Type B pancreatic cell (in vitro differentiated cells): ENCODE data around the gene TENT4A. TPM values are rescaled to one million over a fixed set of nuclear protein-coding genes. Genes with fewer than 3 reads are reported as not detected.
A peak's percentile ranks its signal among the peaks of the same experiment; 100 is the strongest.

Experiments used
- DNase-seq: peaks from one replicate; pipeline ENCODE4 v3.0.0; 2021; ENCODE audit warnings: mixed read lengths; ENCODE audit not compliant: unreplicated experiment; ENCODE audit errors: extremely low spot score
- H3K27ac Mint-ChIP-seq: 2 replicates; pipeline ENCODE4 v1.8.0; 2021; ENCODE audit warnings: mild to moderate bottlenecking, mixed read lengths
- H3K27me3 Mint-ChIP-seq: 2 replicates; pipeline ENCODE4 v1.8.0; 2021; ENCODE audit warnings: mixed read lengths
- H3K36me3 Mint-ChIP-seq: 2 replicates; pipeline ENCODE4 v1.8.0; 2021; ENCODE audit warnings: mixed read lengths
- H3K4me1 Mint-ChIP-seq: one replicate; pipeline ENCODE4 v1.8.0; 2021; ENCODE audit warnings: mixed read lengths; ENCODE audit not compliant: unreplicated experiment
- H3K4me3 Mint-ChIP-seq: 2 replicates; pipeline ENCODE4 v1.8.0; 2021; ENCODE audit warnings: mild to moderate bottlenecking, mixed read lengths
- H3K9me3 Mint-ChIP-seq: 2 replicates; pipeline ENCODE4 v1.8.0; 2021; ENCODE audit warnings: mixed read lengths
- CTCF ChIP-seq: fragments of 200-600 bp; sonication (generic); conservative IDR thresholded peaks from 2 replicates; pipeline ENCODE4 v1.5.0; 2021; ENCODE audit warnings: antibody characterized with exemption, mild to moderate bottlenecking
- total RNA-seq: library from RNA; stranded (reverse); gene quantifications from 2 replicates; pipeline ENCODE4 v1.2.1, GENCODE V29; 2021; ENCODE audit warnings: low replicate concordance

TENT4A gene
- total RNA-seq, 1 donor from 2014 or later = 34.1 TPM

DNA sequence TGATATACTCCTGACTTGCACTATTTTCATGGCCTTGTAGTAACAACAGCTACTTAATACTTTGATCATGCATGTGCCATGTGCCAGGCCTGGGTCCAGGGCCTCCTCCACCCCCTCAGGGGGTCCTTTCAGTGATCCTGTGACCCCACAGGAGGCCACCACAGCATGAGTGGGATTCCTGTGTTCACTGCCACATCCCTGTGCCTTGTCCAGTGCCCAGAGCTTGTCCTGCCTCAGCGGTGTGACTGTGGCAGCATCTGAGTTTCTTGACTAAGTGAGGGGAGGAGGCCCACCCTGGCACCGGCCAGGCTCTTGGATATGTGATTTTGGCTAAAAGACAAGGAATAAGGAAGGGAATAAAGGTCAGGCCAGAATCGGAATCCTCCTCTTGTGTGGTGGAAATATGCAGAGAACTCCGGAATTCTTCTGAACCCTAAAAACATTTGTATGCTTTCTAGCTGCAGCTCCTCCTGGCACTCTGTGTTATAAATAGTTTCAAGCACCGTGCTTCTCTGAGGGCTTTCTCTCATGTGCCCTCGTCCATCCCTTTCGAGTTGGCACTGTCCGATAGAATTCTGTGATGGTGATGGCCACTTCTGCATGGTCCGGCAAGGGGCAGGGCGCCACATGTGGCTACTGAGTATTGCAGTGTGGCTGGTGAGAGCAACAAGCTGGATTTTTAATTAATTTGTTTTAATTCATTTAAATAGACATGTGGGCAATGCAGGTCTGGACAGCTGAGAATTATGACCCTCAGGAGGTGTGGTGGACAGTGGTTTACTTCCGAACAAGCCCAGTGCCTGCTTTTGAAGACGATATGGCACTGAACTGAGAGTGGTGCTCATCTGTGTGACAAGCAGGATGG lies 31.8 kb downstream of the TENT4A start:
- H3K4me1 Mint-ChIP-seq = peaks cover 4% of the 10 kb centered on the region
- peak; percentile 27 for DNase-seq
- no peak for TF ChIP-seq CTCF
- H3K27ac Mint-ChIP-seq = no peak overlapping the region
- no peak overlapping the region for H3K4me3 Mint-ChIP-seq
- H3K27me3 Mint-ChIP-seq = no peaks in the 10 kb centered on the region
- H3K36me3 Mint-ChIP-seq = peaks cover 22% of the 10 kb centered on the region
- H3K9me3 Mint-ChIP-seq = no peaks in the 10 kb centered on the region

DNA sequence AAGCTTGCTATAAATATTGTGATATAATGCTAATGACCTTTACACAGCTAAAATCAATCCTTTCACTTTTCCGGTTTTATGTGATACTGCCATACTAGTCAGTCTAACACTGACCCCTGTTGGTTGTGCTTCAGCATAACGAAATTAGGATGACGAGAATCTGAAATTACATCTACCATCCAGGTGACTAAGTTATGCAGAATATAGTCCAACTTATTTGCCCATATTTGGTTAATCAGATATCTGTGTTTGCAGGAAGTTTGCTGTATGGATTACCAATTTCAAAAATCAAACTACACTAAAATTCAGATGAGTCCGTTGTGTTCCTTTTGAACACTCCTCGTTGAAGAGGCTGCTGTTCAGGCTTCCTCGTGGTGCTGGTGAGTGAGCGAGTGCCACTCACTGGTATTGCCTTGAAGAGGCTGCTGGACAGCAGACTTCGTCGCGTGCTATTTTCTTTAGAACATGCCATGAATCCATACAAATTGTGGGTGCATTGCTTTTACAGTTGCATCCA lies 32.5 kb downstream of the TENT4A start:
- Mint-ChIP-seq H3K4me3 (no peak overlapping the region), H3K36me3 (peaks cover 18% of the 10 kb centered on the region), H3K4me1 (peaks cover 4% of the 10 kb centered on the region), H3K27ac (no peak overlapping the region), H3K27me3 (no peaks in the 10 kb centered on the region), H3K9me3 (no peaks in the 10 kb centered on the region)
- peak; percentile 81 for TF ChIP-seq CTCF
- DNase-seq = no peak

DNA sequence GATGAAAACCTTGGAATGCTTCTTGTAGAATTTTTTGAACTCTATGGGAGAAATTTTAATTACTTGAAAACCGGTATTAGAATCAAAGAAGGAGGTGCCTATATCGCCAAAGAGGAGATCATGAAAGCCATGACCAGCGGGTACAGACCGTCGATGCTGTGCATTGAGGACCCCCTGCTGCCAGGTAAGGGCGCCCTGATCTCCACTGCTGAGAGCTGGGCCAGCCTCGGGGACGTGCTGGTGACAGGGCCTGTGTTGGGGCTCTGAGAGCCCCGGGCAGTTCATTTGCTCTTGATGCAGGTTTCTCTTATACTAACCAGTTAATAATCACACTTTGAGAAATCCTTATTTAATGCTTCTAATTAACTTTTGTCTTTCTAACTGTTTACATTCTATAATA lies 33.0 kb downstream of the TENT4A start:
- Mint-ChIP-seq H3K4me3 (no peak overlapping the region), H3K9me3 (no peaks in the 10 kb centered on the region), H3K36me3 (peaks cover 19% of the 10 kb centered on the region), H3K4me1 (peaks cover 4% of the 10 kb centered on the region), H3K27ac (no peak overlapping the region), H3K27me3 (no peaks in the 10 kb centered on the region)
- no peak for DNase-seq
- TF ChIP-seq CTCF = no peak

- peaks cover 4% of the 10 kb centered on the region for H3K4me1 Mint-ChIP-seq
- DNase-seq = no peak
- H3K27me3 Mint-ChIP-seq = no peaks in the 10 kb centered on the region
- no peaks in the 10 kb centered on the region for H3K9me3 Mint-ChIP-seq
- no peak overlapping the region for H3K27ac Mint-ChIP-seq
- TF ChIP-seq CTCF = no peak
- H3K36me3 Mint-ChIP-seq = peaks cover 21% of the 10 kb centered on the region
- no peak overlapping the region for H3K4me3 Mint-ChIP-seq
Measured at GRCh38 chr5:6747103-6747502, 33.9 kb downstream of the TENT4A start.

DNA sequence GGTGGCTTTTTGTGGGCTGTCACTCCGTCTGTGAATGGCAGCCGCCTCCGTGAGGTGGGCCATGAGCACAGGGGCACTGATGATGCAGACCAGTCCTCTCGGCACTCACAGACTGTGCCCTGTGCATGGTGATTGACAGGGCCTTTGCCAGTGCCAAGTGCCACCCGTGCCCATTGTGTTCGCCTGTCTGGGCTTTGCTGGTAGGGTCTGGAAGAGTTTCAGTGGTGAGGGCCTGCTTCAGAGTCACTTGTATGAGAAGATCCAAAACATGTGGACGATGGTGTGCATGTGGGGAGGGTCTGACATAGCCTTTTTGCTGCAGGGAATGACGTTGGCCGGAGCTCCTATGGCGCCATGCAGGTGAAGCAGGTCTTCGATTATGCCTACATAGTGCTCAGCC lies 34.9 kb downstream of the TENT4A start:
- no peak overlapping the region for H3K27ac Mint-ChIP-seq
- no peaks in the 10 kb centered on the region for H3K27me3 Mint-ChIP-seq
- H3K36me3 Mint-ChIP-seq = peaks cover 25% of the 10 kb centered on the region
- no peak for DNase-seq
- no peak for TF ChIP-seq CTCF
- no peaks in the 10 kb centered on the region for H3K9me3 Mint-ChIP-seq
- peaks cover 2% of the 10 kb centered on the region for H3K4me1 Mint-ChIP-seq
- H3K4me3 Mint-ChIP-seq = no peak overlapping the region
